Caco-2 (cell line): Measurements from ENCODE around the gene NFATC1. TPM values are rescaled to one million over a fixed set of nuclear protein-coding genes. Genes with fewer than 3 reads are reported as not detected.

Source experiments
- BruUV-seq: library from RNA; stranded (reverse); fragments of 400-500 nt; replicated peaks from 2 replicates; lab custom pipeline; 2021; lab: Mats Ljungman, UMichigan
- CTCF ChIA-PET: fragments of 300-600 bp; sonication (Branson Sonifier 250); formaldehyde crosslinking; loops from one replicate; lab custom pipeline; 2022; ENCODE audit warnings: antibody characterized with exemption; lab: Charles Lee
- POLR2A ChIA-PET: fragments of 300-600 bp; sonication (Branson Sonifier 250); formaldehyde crosslinking; loops from one replicate; lab custom pipeline; 2022; ENCODE audit warnings: antibody characterized with exemption; lab: Charles Lee
- DNase-seq, 2 experiments: peaks; one replicate each; pipeline versions ENCODE4 v3.0.0 to v3.0.0-alpha.2; 2020 to 2022
- H3K27me3 ChIP-seq: replicated peaks from 2 replicates; pipeline ENCODE4 v1.6.0; 2011; ENCODE audit warnings: low read length; ENCODE audit not compliant: control insufficient read depth, insufficient read depth
- H3K36me3 ChIP-seq: 2 replicates; pipeline ENCODE4 v1.5.1; 2011; ENCODE audit warnings: low read length; ENCODE audit not compliant: control insufficient read depth, insufficient read depth
- H3K4me1 ChIP-seq: fragments of 250-450 bp; sonication (Bioruptor Pico); 2 replicates; pipeline ENCODE4 v1.5.1; 2020; ENCODE audit warnings: mild to moderate bottlenecking
- H3K4me3 ChIP-seq: 2 replicates; pipeline ENCODE4 v1.5.1; 2011; ENCODE audit warnings: low read depth, mild to moderate bottlenecking, control low read depth, low read length
- H3K9me3 ChIP-seq: fragments of 250-450 bp; sonication (Bioruptor Pico); 2 replicates; pipeline ENCODE4 v1.5.1; 2020; ENCODE audit warnings: mild to moderate bottlenecking, moderate library complexity
- H3K27ac Mint-ChIP-seq: one replicate; pipeline ENCODE4 v1.8.0; 2022; ENCODE audit warnings: mixed read lengths; ENCODE audit not compliant: unreplicated experiment
- H3K27me3 Mint-ChIP-seq: one replicate; pipeline ENCODE4 v1.8.0; 2022; ENCODE audit warnings: mixed read lengths; ENCODE audit not compliant: insufficient read depth, unreplicated experiment
- H3K36me3 Mint-ChIP-seq: one replicate; pipeline ENCODE4 v1.8.0; 2022; ENCODE audit warnings: mild to moderate bottlenecking, mixed read lengths; ENCODE audit not compliant: insufficient read depth, unreplicated experiment
- H3K4me1 Mint-ChIP-seq: one replicate; pipeline ENCODE4 v1.8.0; 2022; ENCODE audit warnings: low read depth, mixed read lengths; ENCODE audit not compliant: unreplicated experiment
- H3K4me3 Mint-ChIP-seq: one replicate; pipeline ENCODE4 v1.8.0; 2022; ENCODE audit warnings: mild to moderate bottlenecking, moderate library complexity, mixed read lengths; ENCODE audit not compliant: unreplicated experiment
- H3K9me3 Mint-ChIP-seq: one replicate; pipeline ENCODE4 v1.8.0; 2022; ENCODE audit warnings: mixed read lengths; ENCODE audit not compliant: unreplicated experiment
- intact Hi-C: fragments of 100-400 bp; cut with micrococcal nuclease; formaldehyde crosslinking; loops from one replicate; pipeline ENCODE4 v1.10.0; 2022; ENCODE audit not compliant: unreplicated experiment
- total RNA-seq: library from RNA; stranded (reverse); gene quantifications from 2 replicates; pipeline ENCODE4 v1.2.3, GENCODE V29; 2022
- TF ChIP-seq, protein P1 (sequence below), 2 experiments: fragments of 200-600 bp in 1 of 2; IDR thresholded peaks; 1 replicate in 1 of 2; 2 replicates in 1 of 2; pipeline versions ENCODE4 v1.5.1 to v1.8.0; 2011 to 2022; ENCODE audit warnings: antibody characterized with exemption in 1 of 2, control low read depth in 1 of 2, inconsistent platforms in 1 of 2, low read depth in 1 of 2, low read length in 1 of 2, mild to moderate bottlenecking in 1 of 2, moderate library complexity in 1 of 2; ENCODE audit not compliant: insufficient read depth in 1 of 2, severe bottlenecking in 1 of 2, unreplicated experiment in 1 of 2

Gene NFATC1
- total RNA-seq, 1 experiment from 2014 or later: 0.66 TPM

DNA sequence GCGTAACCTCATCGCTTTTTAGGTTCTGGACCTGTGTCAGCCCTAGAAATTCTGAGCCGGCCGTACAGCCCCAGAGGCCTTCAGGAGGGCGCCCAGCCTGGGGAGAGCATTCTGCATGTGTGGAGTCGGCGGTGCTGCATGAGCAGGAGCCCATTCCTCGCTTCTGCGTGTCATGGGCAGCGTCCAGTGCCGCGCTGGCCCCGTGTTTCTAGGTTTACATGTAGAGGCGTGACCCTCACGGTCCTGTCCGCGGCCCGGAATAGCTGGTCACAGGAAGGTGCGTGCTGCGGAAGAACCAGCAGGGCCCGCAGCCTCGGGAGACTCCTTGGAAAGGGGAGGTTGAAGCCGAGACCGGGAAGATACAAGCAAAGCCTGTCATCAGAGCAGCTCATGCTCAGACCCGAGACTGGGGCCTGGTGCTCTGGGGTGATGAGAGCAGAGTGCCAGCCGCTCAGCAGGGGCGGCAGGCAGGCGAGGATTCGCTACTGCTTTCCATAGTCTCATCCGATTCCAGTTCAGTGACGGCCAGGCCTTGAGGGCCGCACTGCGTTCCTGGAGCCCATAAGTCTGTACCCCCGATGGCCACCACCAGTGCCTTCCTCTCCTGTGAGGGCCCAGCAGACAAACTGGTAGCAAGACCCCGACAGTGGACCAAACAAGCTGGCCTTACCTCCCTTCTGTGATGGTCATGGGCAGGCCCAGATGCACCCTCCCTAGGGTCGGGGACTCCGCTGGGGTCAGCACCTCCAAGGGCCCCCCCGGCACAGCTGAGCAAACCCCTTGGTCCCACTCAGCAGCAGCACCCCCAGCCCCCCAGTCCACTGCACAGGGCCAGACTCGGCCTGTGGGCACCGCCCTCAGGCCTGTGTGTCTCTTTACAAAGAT, 15.6 kb upstream of the NFATC1 start:
- H3K9me3 ChIP-seq: no peaks in the 10 kb centered on the region
- Mint-ChIP-seq H3K27ac (no peak overlapping the region), H3K4me3 (no peak overlapping the region), H3K4me1 (peaks cover 5% of the 10 kb centered on the region), H3K36me3 (peaks cover 5% of the 10 kb centered on the region), H3K27me3 (peaks cover 4% of the 10 kb centered on the region), H3K9me3 (no peaks in the 10 kb centered on the region)
- no peak for DNase-seq
- BruUV-seq: no TSS peak
- no peaks in the 10 kb centered on the region for H3K4me1 ChIP-seq
- TF ChIP-seq, protein P1, sequence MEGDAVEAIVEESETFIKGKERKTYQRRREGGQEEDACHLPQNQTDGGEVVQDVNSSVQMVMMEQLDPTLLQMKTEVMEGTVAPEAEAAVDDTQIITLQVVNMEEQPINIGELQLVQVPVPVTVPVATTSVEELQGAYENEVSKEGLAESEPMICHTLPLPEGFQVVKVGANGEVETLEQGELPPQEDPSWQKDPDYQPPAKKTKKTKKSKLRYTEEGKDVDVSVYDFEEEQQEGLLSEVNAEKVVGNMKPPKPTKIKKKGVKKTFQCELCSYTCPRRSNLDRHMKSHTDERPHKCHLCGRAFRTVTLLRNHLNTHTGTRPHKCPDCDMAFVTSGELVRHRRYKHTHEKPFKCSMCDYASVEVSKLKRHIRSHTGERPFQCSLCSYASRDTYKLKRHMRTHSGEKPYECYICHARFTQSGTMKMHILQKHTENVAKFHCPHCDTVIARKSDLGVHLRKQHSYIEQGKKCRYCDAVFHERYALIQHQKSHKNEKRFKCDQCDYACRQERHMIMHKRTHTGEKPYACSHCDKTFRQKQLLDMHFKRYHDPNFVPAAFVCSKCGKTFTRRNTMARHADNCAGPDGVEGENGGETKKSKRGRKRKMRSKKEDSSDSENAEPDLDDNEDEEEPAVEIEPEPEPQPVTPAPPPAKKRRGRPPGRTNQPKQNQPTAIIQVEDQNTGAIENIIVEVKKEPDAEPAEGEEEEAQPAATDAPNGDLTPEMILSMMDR (IDR thresholded peaks at IDR 0.05; ENCODE audit: insufficient read depth in 1 of 2, low read depth in 1 of 2, low read length in 1 of 2, severe bottlenecking in 1 of 2, unreplicated experiment in 1 of 2): no peak
- H3K27me3 ChIP-seq: no peaks in the 10 kb centered on the region
- ChIA-PET CTCF (no interaction called here), POLR2A (no interaction called here)
- intact Hi-C loops: loop anchor here (1.0 kb wide), 1 partner anchor 148 kb away; no protein-coding TSS in a partner anchor
- H3K4me3 ChIP-seq: no peak overlapping the region
- H3K36me3 ChIP-seq: no peaks in the 10 kb centered on the region

GRCh38 chr18:79380816-79381806, 14.6 kb upstream of the NFATC1 start:
- H3K4me1 ChIP-seq: no peaks in the 10 kb centered on the region
- no peaks in the 10 kb centered on the region for H3K36me3 ChIP-seq
- no TSS peak for BruUV-seq
- ChIA-PET POLR2A (no interaction called here), CTCF (no interaction called here)
- TF ChIP-seq, protein P1 (IDR thresholded peaks at IDR 0.05; ENCODE audit: insufficient read depth in 1 of 2, low read depth in 1 of 2, low read length in 1 of 2, severe bottlenecking in 1 of 2, unreplicated experiment in 1 of 2): peak; percentile 59
- DNase-seq: peak; percentile 42 to 63
- H3K4me1 Mint-ChIP-seq: peaks cover 5% of the 10 kb centered on the region
- H3K4me3 Mint-ChIP-seq: no peak overlapping the region
- no peak overlapping the region for H3K27ac Mint-ChIP-seq
- intact Hi-C loops: loop anchor here (1.0 kb wide), 2 partner anchors 147 to 263 kb away; no protein-coding TSS in a partner anchor
- H3K9me3 ChIP-seq: no peaks in the 10 kb centered on the region
- no peak overlapping the region for H3K4me3 ChIP-seq
- peaks cover 5% of the 10 kb centered on the region for H3K36me3 Mint-ChIP-seq
- no peaks in the 10 kb centered on the region for H3K27me3 ChIP-seq
- peaks cover 4% of the 10 kb centered on the region for H3K27me3 Mint-ChIP-seq
- no peaks in the 10 kb centered on the region for H3K9me3 Mint-ChIP-seq

DNA sequence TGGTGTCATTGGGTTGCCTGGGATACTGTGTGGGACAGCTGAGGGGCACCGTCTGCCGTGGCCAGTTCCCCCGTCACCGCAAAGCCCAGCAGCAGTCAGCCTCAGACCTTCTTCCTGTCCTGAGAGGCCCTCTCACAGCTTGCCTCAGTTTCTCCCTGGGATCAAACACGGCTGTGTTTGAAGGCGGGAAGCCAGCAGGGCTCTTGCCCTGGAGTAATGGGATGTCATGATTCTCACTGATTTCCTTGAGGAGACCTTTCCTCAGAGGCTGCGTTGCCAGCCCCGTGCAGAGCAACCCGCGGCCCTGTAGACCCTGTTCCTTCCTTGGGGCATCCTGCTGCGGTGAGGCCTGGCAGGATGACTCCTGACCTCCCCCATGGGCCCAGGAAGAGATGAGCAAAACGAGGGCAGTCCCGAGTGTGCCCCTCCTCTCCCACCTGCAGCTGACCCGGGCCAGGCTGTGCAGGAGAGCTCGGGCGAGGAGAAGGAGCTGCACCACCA, 13.9 kb upstream of the NFATC1 start:
- peaks cover 5% of the 10 kb centered on the region for H3K4me1 Mint-ChIP-seq
- ChIA-PET POLR2A (no interaction called here), CTCF (interaction anchor here (0.5 kb wide), 1 partner anchor 211 kb away, joined by 5 read pairs; no protein-coding TSS in a partner anchor)
- Histone ChIP-seq H3K4me1 (no peaks in the 10 kb centered on the region), H3K27me3 (no peaks in the 10 kb centered on the region), H3K9me3 (no peaks in the 10 kb centered on the region), H3K4me3 (no peak overlapping the region), H3K36me3 (no peaks in the 10 kb centered on the region)
- peaks cover 4% of the 10 kb centered on the region for H3K27me3 Mint-ChIP-seq
- BruUV-seq: no TSS peak
- intact Hi-C loops: loop anchor here (1.0 kb wide), 1 partner anchor 262 kb away; no protein-coding TSS in a partner anchor
- peaks cover 5% of the 10 kb centered on the region for H3K36me3 Mint-ChIP-seq
- no peak overlapping the region for H3K4me3 Mint-ChIP-seq
- TF ChIP-seq, protein P1 (IDR thresholded peaks at IDR 0.05; ENCODE audit: insufficient read depth in 1 of 2, low read depth in 1 of 2, low read length in 1 of 2, severe bottlenecking in 1 of 2, unreplicated experiment in 1 of 2): no peak
- DNase-seq: no peak
- H3K27ac Mint-ChIP-seq: no peak overlapping the region
- H3K9me3 Mint-ChIP-seq: no peaks in the 10 kb centered on the region
